Neural progenitor cell (in vitro differentiated cells): ENCODE measurements around the gene MYL4. TPM values are rescaled to one million over a fixed set of nuclear protein-coding genes. Genes with fewer than 3 reads are reported as not detected.

ENCODE experiments used
- DNase-seq: peaks from one replicate; pipeline ENCODE4 v3.0.0-alpha.2; 2016; ENCODE audit warnings: low spot score
- H2AFZ ChIP-seq: fragments of 200-600 bp; sonication (generic); replicated peaks from 2 replicates; pipeline ENCODE4 v1.6.1; 2016; ENCODE audit warnings: antibody characterized with exemption
- H3F3A ChIP-seq: fragments of 200-600 bp; sonication (generic); 2 replicates; pipeline ENCODE4 v1.6.1; 2016; ENCODE audit warnings: antibody characterized with exemption, low read depth
- H3K27ac ChIP-seq: fragments of 200-600 bp; sonication (generic); 2 replicates; pipeline ENCODE4 v1.5.1; 2016; ENCODE audit warnings: mild to moderate bottlenecking
- H3K27me3 ChIP-seq: fragments of 200-600 bp; sonication (generic); 2 replicates; pipeline ENCODE4 v1.6.1; 2016; ENCODE audit warnings: mild to moderate bottlenecking, moderate library complexity
- H3K36me3 ChIP-seq: fragments of 200-600 bp; sonication (generic); 2 replicates; pipeline ENCODE4 v1.5.1; 2016
- H3K4me1 ChIP-seq: fragments of 200-600 bp; sonication (generic); 2 replicates; pipeline ENCODE4 v1.6.1; 2016; ENCODE audit warnings: mixed run types
- H3K4me2 ChIP-seq: fragments of 200-600 bp; sonication (generic); 2 replicates; pipeline ENCODE4 v1.6.1; 2016
- H3K4me3 ChIP-seq: fragments of 200-600 bp; sonication (generic); 2 replicates; pipeline ENCODE4 v1.5.1; 2016
- H3K79me2 ChIP-seq: fragments of 200-600 bp; sonication (generic); 2 replicates; pipeline ENCODE4 v1.6.1; 2016; ENCODE audit warnings: low read depth
- H3K9ac ChIP-seq: fragments of 200-600 bp; sonication (generic); 2 replicates; pipeline ENCODE4 v1.6.1; 2016
- H3K9me3 ChIP-seq: fragments of 200-600 bp; sonication (generic); 2 replicates; pipeline ENCODE4 v1.5.1; 2016; ENCODE audit warnings: low read depth
- H4K20me1 ChIP-seq: fragments of 200-600 bp; sonication (generic); 2 replicates; pipeline ENCODE4 v1.6.1; 2016; ENCODE audit warnings: low read depth
- H3K27ac Mint-ChIP-seq: 3 replicates; pipeline ENCODE4 v1.8.0; 2021; ENCODE audit warnings: mixed read lengths
- H3K27me3 Mint-ChIP-seq: 2 replicates; pipeline ENCODE4 v1.8.0; 2022; ENCODE audit warnings: low read depth, mild to moderate bottlenecking, inconsistent platforms, moderate library complexity, mixed read lengths; ENCODE audit not compliant: insufficient read depth
- H3K36me3 Mint-ChIP-seq: 3 replicates; pipeline ENCODE4 v1.8.0; 2021; ENCODE audit warnings: mixed read lengths
- H3K4me1 Mint-ChIP-seq: 3 replicates; pipeline ENCODE4 v1.8.0; 2021; ENCODE audit warnings: mixed read lengths
- H3K4me3 Mint-ChIP-seq: 3 replicates; pipeline ENCODE4 v1.8.0; 2021; ENCODE audit warnings: mild to moderate bottlenecking, moderate library complexity, mixed read lengths
- H3K9me3 Mint-ChIP-seq: 3 replicates; pipeline ENCODE4 v1.8.0; 2020; ENCODE audit warnings: mixed read lengths
- EZH2 ChIP-seq: fragments of 200-600 bp; sonication (generic); IDR thresholded peaks from 2 replicates; pipeline ENCODE4 v1.6.1; 2017; ENCODE audit warnings: antibody characterized with exemption, mild to moderate bottlenecking, moderate library complexity
- EZH2phosphoT487 ChIP-seq: fragments of 200-600 bp; sonication (generic); IDR thresholded peaks from 2 replicates; pipeline ENCODE4 v1.6.1; 2017; ENCODE audit warnings: antibody characterized with exemption
- total RNA-seq: library from RNA; depleted of rRNA; stranded (reverse); fragments of >200 nt; gene quantifications from 2 replicates; pipeline ENCODE4 v1.2.3, GENCODE V29; 2015; ENCODE audit warnings: low replicate concordance
- TF ChIP-seq, protein P1 (sequence below): fragments of 200-600 bp; sonication (generic); IDR thresholded peaks from 2 replicates; pipeline ENCODE4 v1.5.1; 2017; ENCODE audit warnings: antibody characterized with exemption, mild to moderate bottlenecking

MYL4 gene
- total RNA-seq, 1 donor from 2014 or later: 0.37 TPM

- Mint-ChIP-seq H3K27ac (peak overlapping the region; percentile 72), H3K4me3 (no peak overlapping the region)
- H3K9me3 ChIP-seq: no peaks in the 10 kb centered on the region
Measured at GRCh38 chr17:47218896-47219430, 9.8 kb downstream of the MYL4 start.

GRCh38 chr17:47219621-47220475, 10.7 kb downstream of the MYL4 start:
- Mint-ChIP-seq H3K4me1 (peaks cover 21% of the 10 kb centered on the region), H3K27ac (peak overlapping the region; percentile 80), H3K36me3 (no peaks in the 10 kb centered on the region), H3K4me3 (no peak overlapping the region), H3K9me3 (peaks cover 22% of the 10 kb centered on the region), H3K27me3 (peaks cover 3% of the 10 kb centered on the region)
- H3K9ac ChIP-seq: no peak overlapping the region
- H3K4me2 ChIP-seq: no peak overlapping the region
- DNase-seq: no peak
- no peak overlapping the region for H3K4me3 ChIP-seq
- peak overlapping the region; percentile 19 for H2AFZ ChIP-seq
- H3F3A ChIP-seq: no peaks in the 10 kb centered on the region
- no peaks in the 10 kb centered on the region for H4K20me1 ChIP-seq
- peaks cover 9% of the 10 kb centered on the region for H3K4me1 ChIP-seq
- H3K9me3 ChIP-seq: no peaks in the 10 kb centered on the region
- TF ChIP-seq EZH2 (no peak), EZH2phosphoT487 (no peak)
- TF ChIP-seq, protein P1, sequence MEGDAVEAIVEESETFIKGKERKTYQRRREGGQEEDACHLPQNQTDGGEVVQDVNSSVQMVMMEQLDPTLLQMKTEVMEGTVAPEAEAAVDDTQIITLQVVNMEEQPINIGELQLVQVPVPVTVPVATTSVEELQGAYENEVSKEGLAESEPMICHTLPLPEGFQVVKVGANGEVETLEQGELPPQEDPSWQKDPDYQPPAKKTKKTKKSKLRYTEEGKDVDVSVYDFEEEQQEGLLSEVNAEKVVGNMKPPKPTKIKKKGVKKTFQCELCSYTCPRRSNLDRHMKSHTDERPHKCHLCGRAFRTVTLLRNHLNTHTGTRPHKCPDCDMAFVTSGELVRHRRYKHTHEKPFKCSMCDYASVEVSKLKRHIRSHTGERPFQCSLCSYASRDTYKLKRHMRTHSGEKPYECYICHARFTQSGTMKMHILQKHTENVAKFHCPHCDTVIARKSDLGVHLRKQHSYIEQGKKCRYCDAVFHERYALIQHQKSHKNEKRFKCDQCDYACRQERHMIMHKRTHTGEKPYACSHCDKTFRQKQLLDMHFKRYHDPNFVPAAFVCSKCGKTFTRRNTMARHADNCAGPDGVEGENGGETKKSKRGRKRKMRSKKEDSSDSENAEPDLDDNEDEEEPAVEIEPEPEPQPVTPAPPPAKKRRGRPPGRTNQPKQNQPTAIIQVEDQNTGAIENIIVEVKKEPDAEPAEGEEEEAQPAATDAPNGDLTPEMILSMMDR: no peak
- no peaks in the 10 kb centered on the region for H3K79me2 ChIP-seq
- no peaks in the 10 kb centered on the region for H3K27me3 ChIP-seq
- H3K36me3 ChIP-seq: no peaks in the 10 kb centered on the region
- no peak overlapping the region for H3K27ac ChIP-seq

More at GRCh38 chr17:47218896-47219430, 9.8 kb downstream of the MYL4 start:
- no peak overlapping the region for H3K4me2 ChIP-seq
- peaks cover 9% of the 10 kb centered on the region for H3K4me1 ChIP-seq
- Mint-ChIP-seq H3K27me3 (peaks cover 3% of the 10 kb centered on the region), H3K36me3 (no peaks in the 10 kb centered on the region), H3K9me3 (peaks cover 14% of the 10 kb centered on the region), H3K4me1 (peaks cover 21% of the 10 kb centered on the region)
- no peaks in the 10 kb centered on the region for H3F3A ChIP-seq
- H3K9ac ChIP-seq: no peak overlapping the region
- H3K79me2 ChIP-seq: no peaks in the 10 kb centered on the region
- H2AFZ ChIP-seq: peak overlapping the region; percentile 13
- no peak for DNase-seq
- H3K27me3 ChIP-seq: no peaks in the 10 kb centered on the region
- H3K4me3 ChIP-seq: no peak overlapping the region
- no peaks in the 10 kb centered on the region for H3K36me3 ChIP-seq
- no peaks in the 10 kb centered on the region for H4K20me1 ChIP-seq
- no peak for TF ChIP-seq EZH2phosphoT487
- TF ChIP-seq, protein P1: no peak
- TF ChIP-seq EZH2: no peak
- H3K27ac ChIP-seq: no peak overlapping the region

- Mint-ChIP-seq H3K36me3 (no peaks in the 10 kb centered on the region), H3K27me3 (peaks cover 3% of the 10 kb centered on the region), H3K4me1 (peaks cover 21% of the 10 kb centered on the region), H3K4me3 (no peak overlapping the region), H3K27ac (no peak overlapping the region), H3K9me3 (peaks cover 22% of the 10 kb centered on the region)
- no peak for DNase-seq
- no peak for TF ChIP-seq EZH2phosphoT487
- no peak for TF ChIP-seq EZH2
- TF ChIP-seq, protein P1: no peak
- Histone ChIP-seq H3K27me3 (no peaks in the 10 kb centered on the region), H3K36me3 (no peaks in the 10 kb centered on the region), H3K27ac (no peak overlapping the region), H4K20me1 (no peaks in the 10 kb centered on the region), H3K79me2 (no peaks in the 10 kb centered on the region), H3F3A (no peaks in the 10 kb centered on the region), H3K9me3 (no peaks in the 10 kb centered on the region), H3K4me2 (no peak overlapping the region), H3K9ac (no peak overlapping the region), H2AFZ (peak overlapping the region; percentile 19), H3K4me1 (peaks cover 9% of the 10 kb centered on the region), H3K4me3 (no peak overlapping the region)
Measured at GRCh38 chr17:47220531-47220999, 11.4 kb downstream of the MYL4 start.
